IPS-18a (cell line): ENCODE results near the gene HIRIP3.
A peak's percentile ranks its signal among the peaks of the same experiment; 100 is the strongest.

ENCODE experiments used
- H3K27ac ChIP-seq: one replicate; pipeline ENCODE4 v1.5.1; 2013; ENCODE audit warnings: low read length
- H3K27me3 ChIP-seq: one replicate; pipeline ENCODE4 v1.6.1; 2013; ENCODE audit warnings: mild to moderate bottlenecking, low read length; ENCODE audit not compliant: control insufficient read depth, insufficient read depth
- H3K36me3 ChIP-seq: one replicate; pipeline ENCODE4 v1.6.1; 2013; ENCODE audit warnings: low read depth, low read length; ENCODE audit not compliant: control insufficient read depth
- H3K4me1 ChIP-seq: one replicate; pipeline ENCODE4 v1.6.1; 2013; ENCODE audit warnings: low read depth, low read length; ENCODE audit not compliant: control insufficient read depth
- H3K4me3 ChIP-seq: one replicate; pipeline ENCODE4 v1.5.1; 2013; ENCODE audit warnings: low read length
- H3K9ac ChIP-seq: one replicate; pipeline ENCODE4 v1.6.1; 2013; ENCODE audit warnings: mild to moderate bottlenecking, low read length, moderate library complexity
- H3K9me3 ChIP-seq: one replicate; pipeline ENCODE4 v1.6.1; 2013; ENCODE audit warnings: low read depth, low read length; ENCODE audit not compliant: control insufficient read depth

Gene HIRIP3

GRCh38 chr16:29993903-29994599 is 1.4 kb downstream of the HIRIP3 start:
- Histone ChIP-seq H3K36me3 (peaks cover 20% of the 10 kb centered on the region), H3K9ac (peak overlapping the region; percentile 86), H3K27ac (no peak overlapping the region), H3K27me3 (no peaks in the 10 kb centered on the region), H3K9me3 (no peaks in the 10 kb centered on the region), H3K4me1 (no peaks in the 10 kb centered on the region), H3K4me3 (no peak overlapping the region)

- H3K9ac ChIP-seq: no peak overlapping the region
- H3K9me3 ChIP-seq: no peaks in the 10 kb centered on the region
- H3K27ac ChIP-seq: no peak overlapping the region
- H3K27me3 ChIP-seq: no peaks in the 10 kb centered on the region
- H3K4me1 ChIP-seq: no peaks in the 10 kb centered on the region
- H3K4me3 ChIP-seq: no peak overlapping the region
- H3K36me3 ChIP-seq: peaks cover 17% of the 10 kb centered on the region
Observed at GRCh38 chr16:29993191-29993902, 2.1 kb downstream of the HIRIP3 start.

- Histone ChIP-seq H3K4me1 (no peaks in the 10 kb centered on the region), H3K36me3 (peaks cover 16% of the 10 kb centered on the region), H3K9ac (no peak overlapping the region), H3K27me3 (no peaks in the 10 kb centered on the region), H3K9me3 (no peaks in the 10 kb centered on the region), H3K27ac (no peak overlapping the region), H3K4me3 (no peak overlapping the region)
Observed at GRCh38 chr16:29992344-29992967, 3.0 kb downstream of the HIRIP3 start.

- Histone ChIP-seq H3K4me3 (no peak overlapping the region), H3K36me3 (peaks cover 23% of the 10 kb centered on the region), H3K9me3 (no peaks in the 10 kb centered on the region), H3K27ac (no peak overlapping the region), H3K27me3 (no peaks in the 10 kb centered on the region), H3K9ac (no peak overlapping the region), H3K4me1 (no peaks in the 10 kb centered on the region)
Observed at GRCh38 chr16:29991571-29991904, 3.9 kb downstream of the HIRIP3 start.

- H3K36me3 ChIP-seq: peaks cover 28% of the 10 kb centered on the region
Observed at GRCh38 chr16:29990883-29991570, 4.4 kb downstream of the HIRIP3 start.

GRCh38 chr16:29990034-29990433 is 5.4 kb downstream of the HIRIP3 start:
- H3K9me3 ChIP-seq: no peaks in the 10 kb centered on the region
- no peaks in the 10 kb centered on the region for H3K4me1 ChIP-seq
- H3K9ac ChIP-seq: no peak overlapping the region
- H3K27ac ChIP-seq: no peak overlapping the region
- H3K36me3 ChIP-seq: peaks cover 38% of the 10 kb centered on the region
- H3K4me3 ChIP-seq: no peak overlapping the region
- H3K27me3 ChIP-seq: no peaks in the 10 kb centered on the region

More at GRCh38 chr16:29990883-29991570, 4.4 kb downstream of the HIRIP3 start:
- Histone ChIP-seq H3K4me3 (no peak overlapping the region), H3K9me3 (no peaks in the 10 kb centered on the region), H3K27ac (no peak overlapping the region), H3K9ac (no peak overlapping the region), H3K4me1 (no peaks in the 10 kb centered on the region), H3K27me3 (no peaks in the 10 kb centered on the region)

- Histone ChIP-seq H3K9ac (no peak overlapping the region), H3K36me3 (peaks cover 45% of the 10 kb centered on the region), H3K27ac (no peak overlapping the region)
Observed at GRCh38 chr16:29989111-29989858, 6.1 kb downstream of the HIRIP3 start.

GRCh38 chr16:29988346-29989075 is 6.9 kb downstream of the HIRIP3 start:
- no peaks in the 10 kb centered on the region for H3K27me3 ChIP-seq
- no peaks in the 10 kb centered on the region for H3K4me1 ChIP-seq
- H3K9me3 ChIP-seq: no peaks in the 10 kb centered on the region
- H3K27ac ChIP-seq: no peak overlapping the region
- H3K36me3 ChIP-seq: peaks cover 53% of the 10 kb centered on the region
- no peak overlapping the region for H3K9ac ChIP-seq
- no peak overlapping the region for H3K4me3 ChIP-seq

More at GRCh38 chr16:29989111-29989858, 6.1 kb downstream of the HIRIP3 start:
- Histone ChIP-seq H3K4me1 (no peaks in the 10 kb centered on the region), H3K27me3 (no peaks in the 10 kb centered on the region), H3K4me3 (no peak overlapping the region), H3K9me3 (no peaks in the 10 kb centered on the region)

- Histone ChIP-seq H3K4me1 (no peaks in the 10 kb centered on the region), H3K27ac (no peak overlapping the region), H3K9me3 (no peaks in the 10 kb centered on the region), H3K36me3 (peaks cover 55% of the 10 kb centered on the region), H3K4me3 (no peak overlapping the region), H3K27me3 (no peaks in the 10 kb centered on the region), H3K9ac (no peak overlapping the region)
Observed at GRCh38 chr16:29987371-29988085, 7.9 kb downstream of the HIRIP3 start.

GRCh38 chr16:29986931-29987330 is 8.5 kb downstream of the HIRIP3 start:
- H3K4me3 ChIP-seq: no peak overlapping the region
- H3K9ac ChIP-seq: no peak overlapping the region
- H3K9me3 ChIP-seq: no peaks in the 10 kb centered on the region
- H3K36me3 ChIP-seq: peaks cover 60% of the 10 kb centered on the region
- H3K27me3 ChIP-seq: no peaks in the 10 kb centered on the region
- no peak overlapping the region for H3K27ac ChIP-seq
- H3K4me1 ChIP-seq: no peaks in the 10 kb centered on the region
